Measurements from ENCODE around the gene USP33.

The USP33 gene

GRCh38 chr1:77668924-77669449, 90.7 kb downstream of the USP33 start:
- no peak overlapping the region for H4K8ac ChIP-seq (ENCODE audit: low read length)
- DNase-seq: peak; percentile 41
- H3K36me3 ChIP-seq (ENCODE audit: control insufficient read depth in 1 of 2, insufficient read depth in 2 of 2, low read depth in 1 of 2, low read length in 2 of 2): peaks cover 0 to under 1% of the 10 kb centered on the region in 2 experiments
- H2AK5ac ChIP-seq (ENCODE audit: low read length, severe bottlenecking): no peak overlapping the region
- H3K9ac ChIP-seq (ENCODE audit: low read length): no peak overlapping the region
- no peak overlapping the region for H2AFZ ChIP-seq (ENCODE audit: low read depth, low read length)
- H2BK15ac ChIP-seq (ENCODE audit: low read depth, poor library complexity, severe bottlenecking): no peak overlapping the region
- H3K27me3 ChIP-seq (ENCODE audit: control insufficient read depth in 1 of 2, insufficient read depth in 1 of 2, low read length in 2 of 2): no peaks in the 10 kb centered on the region
- no peak overlapping the region for H3K4me3 ChIP-seq (ENCODE audit: insufficient read depth in 1 of 2, low read depth in 1 of 2, low read length in 2 of 2)
- H2BK120ac ChIP-seq (ENCODE audit: low read depth, low read length): no peak overlapping the region
- no peak overlapping the region for H3K4me2 ChIP-seq (ENCODE audit: low read length, poor library complexity, severe bottlenecking)
- no peak overlapping the region for H3K4ac ChIP-seq (ENCODE audit: low read depth in 1 of 2, low read length in 2 of 2)
- H3K18ac ChIP-seq (ENCODE audit: low read depth in 1 of 2, low read length in 2 of 2): no peak overlapping the region
- H3K9me3 ChIP-seq (ENCODE audit: control insufficient read depth, low read length): no peaks in the 10 kb centered on the region
- H3K79me1 ChIP-seq (replicated peaks; ENCODE audit: low read length, poor library complexity, severe bottlenecking): no peaks in the 10 kb centered on the region
- no peak overlapping the region for H3K14ac ChIP-seq (ENCODE audit: low read length in 2 of 2)
- no peak overlapping the region for H3K27ac ChIP-seq (ENCODE audit: low read length, poor library complexity, severe bottlenecking)
- H2BK12ac ChIP-seq (ENCODE audit: low read length in 2 of 2): no peak overlapping the region
- 40% methylated on average over 1 of the region's 1 CpG for WGBS
- H3K23ac ChIP-seq (ENCODE audit: low read length in 2 of 2): no peak overlapping the region
- H3K4me1 ChIP-seq (ENCODE audit: control insufficient read depth, insufficient read depth, low read depth, low read length): peaks cover 7% of the 10 kb centered on the region
- H2BK5ac ChIP-seq (ENCODE audit: low read depth, low read length, poor library complexity, severe bottlenecking): no peak overlapping the region
- H4K91ac ChIP-seq (ENCODE audit: low read length): no peak overlapping the region

GRCh38 chr1:77664939-77665516, 94.6 kb downstream of the USP33 start:
- Histone ChIP-seq H3K27ac (ENCODE audit: low read length, poor library complexity, severe bottlenecking) (no peak overlapping the region), H4K8ac (ENCODE audit: low read length) (no peak overlapping the region), H3K18ac (ENCODE audit: low read depth in 1 of 2, low read length in 2 of 2) (no peak overlapping the region), H3K14ac (ENCODE audit: low read length in 2 of 2) (no peak overlapping the region), H2AK5ac (ENCODE audit: low read length, severe bottlenecking) (no peak overlapping the region), H2BK5ac (ENCODE audit: low read depth, low read length, poor library complexity, severe bottlenecking) (no peak overlapping the region), H2BK12ac (ENCODE audit: low read length in 2 of 2) (no peak overlapping the region), H2BK15ac (ENCODE audit: low read depth, poor library complexity, severe bottlenecking) (no peak overlapping the region), H3K79me1 (replicated peaks; ENCODE audit: low read length, poor library complexity, severe bottlenecking) (no peaks in the 10 kb centered on the region), H4K91ac (ENCODE audit: low read length) (no peak overlapping the region), H3K27me3 (ENCODE audit: control insufficient read depth in 1 of 2, insufficient read depth in 1 of 2, low read length in 2 of 2) (no peaks in the 10 kb centered on the region), H3K9me3 (ENCODE audit: control insufficient read depth, low read length) (no peaks in the 10 kb centered on the region), H2AFZ (ENCODE audit: low read depth, low read length) (no peak overlapping the region), H3K4me2 (ENCODE audit: low read length, poor library complexity, severe bottlenecking) (no peak overlapping the region), H3K4ac (ENCODE audit: low read depth in 1 of 2, low read length in 2 of 2) (no peak overlapping the region), H3K4me3 (ENCODE audit: insufficient read depth in 1 of 2, low read depth in 1 of 2, low read length in 2 of 2) (no peak overlapping the region), H3K36me3 (ENCODE audit: control insufficient read depth in 1 of 2, insufficient read depth in 2 of 2, low read depth in 1 of 2, low read length in 2 of 2) (no peaks in the 10 kb centered on the region), H3K23ac (ENCODE audit: low read length in 2 of 2) (no peak overlapping the region), H3K4me1 (ENCODE audit: control insufficient read depth, insufficient read depth, low read depth, low read length) (peaks cover 5% of the 10 kb centered on the region), H3K9ac (ENCODE audit: low read length) (peak overlapping the region; percentile 21), H2BK120ac (ENCODE audit: low read depth, low read length) (no peak overlapping the region)
- DNase-seq: no peak
- WGBS: no CpG with 5 or more reads among the region's 3 CpGs

- no peak overlapping the region for H3K4me2 ChIP-seq (ENCODE audit: low read length, poor library complexity, severe bottlenecking)
- H3K9me3 ChIP-seq (ENCODE audit: control insufficient read depth, low read length): no peaks in the 10 kb centered on the region
- no peak overlapping the region for H4K8ac ChIP-seq (ENCODE audit: low read length)
- no peak overlapping the region for H3K14ac ChIP-seq (ENCODE audit: low read length in 2 of 2)
- H2BK12ac ChIP-seq (ENCODE audit: low read length in 2 of 2): no peak overlapping the region
- H3K18ac ChIP-seq (ENCODE audit: low read depth in 1 of 2, low read length in 2 of 2): no peak overlapping the region
- no peak overlapping the region for H2BK5ac ChIP-seq (ENCODE audit: low read depth, low read length, poor library complexity, severe bottlenecking)
- no peak overlapping the region for H3K27ac ChIP-seq (ENCODE audit: low read length, poor library complexity, severe bottlenecking)
- peaks cover 3% of the 10 kb centered on the region for H3K4me1 ChIP-seq (ENCODE audit: control insufficient read depth, insufficient read depth, low read depth, low read length)
- H3K23ac ChIP-seq (ENCODE audit: low read length in 2 of 2): no peak overlapping the region
- DNase-seq: no peak
- no peak overlapping the region for H2AK5ac ChIP-seq (ENCODE audit: low read length, severe bottlenecking)
- no peak overlapping the region for H3K4me3 ChIP-seq (ENCODE audit: insufficient read depth in 1 of 2, low read depth in 1 of 2, low read length in 2 of 2)
- no peak overlapping the region for H2BK15ac ChIP-seq (ENCODE audit: low read depth, poor library complexity, severe bottlenecking)
- H3K4ac ChIP-seq (ENCODE audit: low read depth in 1 of 2, low read length in 2 of 2): no peak overlapping the region
- no peaks in the 10 kb centered on the region for H3K27me3 ChIP-seq (ENCODE audit: control insufficient read depth in 1 of 2, insufficient read depth in 1 of 2, low read length in 2 of 2)
- H3K36me3 ChIP-seq (ENCODE audit: control insufficient read depth in 1 of 2, insufficient read depth in 2 of 2, low read depth in 1 of 2, low read length in 2 of 2): no peaks in the 10 kb centered on the region
- WGBS: 96% methylated on average over 4 of the region's 4 CpGs
- no peak overlapping the region for H2BK120ac ChIP-seq (ENCODE audit: low read depth, low read length)
- H2AFZ ChIP-seq (ENCODE audit: low read depth, low read length): no peak overlapping the region
- no peaks in the 10 kb centered on the region for H3K79me1 ChIP-seq (replicated peaks; ENCODE audit: low read length, poor library complexity, severe bottlenecking)
- no peak overlapping the region for H4K91ac ChIP-seq (ENCODE audit: low read length)
- H3K9ac ChIP-seq (ENCODE audit: low read length): no peak overlapping the region
These were observed 98.0 kb downstream of the USP33 start for GRCh38 chr1:77661696-77662095.

- H3K14ac ChIP-seq (ENCODE audit: low read length in 2 of 2): no peak overlapping the region
- H4K8ac ChIP-seq (ENCODE audit: low read length): no peak overlapping the region
- H2BK5ac ChIP-seq (ENCODE audit: low read depth, low read length, poor library complexity, severe bottlenecking): no peak overlapping the region
- H2BK15ac ChIP-seq (ENCODE audit: low read depth, poor library complexity, severe bottlenecking): no peak overlapping the region
- peak overlapping the region; percentile 49 for H2BK120ac ChIP-seq (ENCODE audit: low read depth, low read length)
- 98% methylated on average over 3 of the region's 4 CpGs for WGBS
- H2AFZ ChIP-seq (ENCODE audit: low read depth, low read length): no peak overlapping the region
- no peak overlapping the region for H3K9ac ChIP-seq (ENCODE audit: low read length)
- no peak overlapping the region for H2BK12ac ChIP-seq (ENCODE audit: low read length in 2 of 2)
- H3K79me1 ChIP-seq (replicated peaks; ENCODE audit: low read length, poor library complexity, severe bottlenecking): no peaks in the 10 kb centered on the region
- no peaks in the 10 kb centered on the region for H3K27me3 ChIP-seq (ENCODE audit: control insufficient read depth in 1 of 2, insufficient read depth in 1 of 2, low read length in 2 of 2)
- DNase-seq: no peak
- no peak overlapping the region for H3K4me2 ChIP-seq (ENCODE audit: low read length, poor library complexity, severe bottlenecking)
- H3K4me3 ChIP-seq (ENCODE audit: insufficient read depth in 1 of 2, low read depth in 1 of 2, low read length in 2 of 2): no peak overlapping the region
- no peak overlapping the region for H4K91ac ChIP-seq (ENCODE audit: low read length)
- no peaks in the 10 kb centered on the region for H3K9me3 ChIP-seq (ENCODE audit: control insufficient read depth, low read length)
- peaks cover 0 to 4% of the 10 kb centered on the region in 2 experiments for H3K36me3 ChIP-seq (ENCODE audit: control insufficient read depth in 1 of 2, insufficient read depth in 2 of 2, low read depth in 1 of 2, low read length in 2 of 2)
- no peak overlapping the region for H2AK5ac ChIP-seq (ENCODE audit: low read length, severe bottlenecking)
- H3K4me1 ChIP-seq (ENCODE audit: control insufficient read depth, insufficient read depth, low read depth, low read length): peaks cover 1% of the 10 kb centered on the region
- H3K23ac ChIP-seq (ENCODE audit: low read length in 2 of 2): no peak overlapping the region
- no peak overlapping the region for H3K4ac ChIP-seq (ENCODE audit: low read depth in 1 of 2, low read length in 2 of 2)
- H3K18ac ChIP-seq (ENCODE audit: low read depth in 1 of 2, low read length in 2 of 2): no peak overlapping the region
- H3K27ac ChIP-seq (ENCODE audit: low read length, poor library complexity, severe bottlenecking): no peak overlapping the region
These were observed 99.6 kb downstream of the USP33 start for GRCh38 chr1:77659879-77660593.

All from mesenchymal stem cell (in vitro differentiated cells and primary cell).